Astrocyte (in vitro differentiated cells and primary cell): ENCODE data around the gene CRADD.

Experiments used
- CTCF ChIP-seq: IDR thresholded peaks from 2 replicates; pipeline ENCODE4 v1.5.1; 2011; ENCODE audit warnings: low read depth, mild to moderate bottlenecking, inconsistent platforms, low read length, moderate library complexity; ENCODE audit not compliant: insufficient read depth
- EZH2 ChIP-seq: IDR thresholded peaks from 2 replicates; pipeline ENCODE4 v1.6.1; 2012; ENCODE audit warnings: mild to moderate bottlenecking, low read length, inconsistent platforms; ENCODE audit not compliant: insufficient read depth

GRCh38 chr12:93722835-93723567 lies 45.8 kb downstream of the CRADD start:
- TF ChIP-seq CTCF (no peak), EZH2 (no peak)
